Activated naive CD8-positive, alpha-beta T cell treated with anti-CD3 and anti-CD28 coated beads, Interleukin-2, amount 10 ng/mL, durations not matched to agents 7 days and 5 days (primary cell): ENCODE measurements around the gene SAP25. TPM values are rescaled to one million over a fixed set of nuclear protein-coding genes. Genes with fewer than 3 reads are reported as not detected.

Experiments used
- ATAC-seq: fragments of 150-1000 bp; cut with Tn5 transposase; one replicate; pipeline ENCODE4 v1.10.0; 2021; ENCODE audit warnings: low read depth, moderate library complexity
- POLR2A ChIA-PET: fragments of 350-600 bp; sonication (Branson Sonifier 250); formaldehyde crosslinking; loops from one replicate; lab custom pipeline; 2021; ENCODE audit warnings: antibody characterized with exemption; lab: Charles Lee
- DNase-seq: peaks from one replicate; pipeline ENCODE4 v3.0.0; 2021
- H3K27ac Mint-ChIP-seq: one replicate; pipeline ENCODE4 v1.8.0; 2022; ENCODE audit warnings: mild to moderate bottlenecking, mixed read lengths
- H3K27me3 Mint-ChIP-seq: one replicate; pipeline ENCODE4 v1.8.0; 2022; ENCODE audit warnings: mild to moderate bottlenecking, moderate library complexity, mixed read lengths
- H3K36me3 Mint-ChIP-seq: one replicate; pipeline ENCODE4 v1.8.0; 2021; ENCODE audit warnings: mild to moderate bottlenecking, mixed read lengths
- H3K4me1 Mint-ChIP-seq: one replicate; pipeline ENCODE4 v1.8.0; 2021; ENCODE audit warnings: mixed read lengths
- H3K4me3 Mint-ChIP-seq: one replicate; pipeline ENCODE4 v1.8.0; 2022; ENCODE audit warnings: mild to moderate bottlenecking, moderate library complexity, mixed read lengths
- H3K9me3 Mint-ChIP-seq: one replicate; pipeline ENCODE4 v1.8.0; 2021; ENCODE audit warnings: mixed read lengths
- total RNA-seq, 2 experiments: library from RNA; stranded (reverse); gene quantifications; one replicate each; pipeline ENCODE4 v1.2.3, GENCODE V29; 2021

The SAP25 gene
- total RNA-seq, result 10 to 100 TPM; 54.3 to 57.6 TPM

DNA sequence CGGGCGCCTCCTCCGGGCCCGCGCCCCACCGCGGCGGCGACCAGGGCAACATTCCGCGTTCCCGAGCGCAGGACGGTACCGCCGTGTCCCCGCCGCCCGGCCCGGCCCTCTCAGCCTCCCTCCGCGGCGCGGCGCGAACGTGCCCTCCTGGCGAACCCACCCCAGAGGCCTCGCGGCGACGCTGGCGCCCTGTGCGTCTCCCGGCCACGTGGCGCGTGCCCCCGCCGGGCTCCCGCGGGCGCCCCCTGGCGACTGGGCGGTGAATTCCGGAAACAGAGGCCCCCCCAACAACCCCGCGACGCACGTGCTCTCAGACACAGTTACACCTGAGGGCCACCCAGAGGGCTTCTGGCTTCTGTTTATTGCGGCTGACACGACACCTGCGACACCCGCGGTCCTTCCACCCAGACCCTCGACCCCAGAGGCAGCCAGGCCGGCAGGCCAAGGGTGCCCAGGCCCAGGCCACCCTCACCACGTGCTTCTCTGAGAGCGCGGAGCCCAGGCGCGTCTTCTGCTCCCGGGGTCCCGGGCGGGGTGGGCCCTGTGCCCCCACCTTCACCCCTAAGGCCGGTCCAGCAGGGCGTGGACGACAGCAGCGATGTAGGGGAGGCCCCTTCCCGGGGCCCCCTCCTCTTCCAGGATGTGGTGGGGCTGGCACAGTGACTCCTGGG lies at the start of gene SAP25:
Gene SAP25, minus strand, starts transcription at position 210 of the 671 bp plus-strand sequence. Its CDS starts 158 bp downstream, at position 52.
- DNase-seq (no peak), ATAC-seq (no peak)
- Mint-ChIP-seq H3K4me3 (no peak within 1 kb of the TSS), H3K4me1 (peaks cover 15% of the 10 kb centered on the region), H3K9me3 (no peaks in the 10 kb centered on the region), H3K27ac (no peak within 1 kb of the TSS), H3K36me3 (peaks cover 10% of the 10 kb centered on the region), H3K27me3 (no peaks in the 10 kb centered on the region)
- POLR2A ChIA-PET, result interaction anchor here (1.0 to 3.7 kb wide), 2 partner anchors 12 kb away, joined by 4 to 38 read pairs; partner anchors contain the start of genes FBXO24 and LRCH4

DNA sequence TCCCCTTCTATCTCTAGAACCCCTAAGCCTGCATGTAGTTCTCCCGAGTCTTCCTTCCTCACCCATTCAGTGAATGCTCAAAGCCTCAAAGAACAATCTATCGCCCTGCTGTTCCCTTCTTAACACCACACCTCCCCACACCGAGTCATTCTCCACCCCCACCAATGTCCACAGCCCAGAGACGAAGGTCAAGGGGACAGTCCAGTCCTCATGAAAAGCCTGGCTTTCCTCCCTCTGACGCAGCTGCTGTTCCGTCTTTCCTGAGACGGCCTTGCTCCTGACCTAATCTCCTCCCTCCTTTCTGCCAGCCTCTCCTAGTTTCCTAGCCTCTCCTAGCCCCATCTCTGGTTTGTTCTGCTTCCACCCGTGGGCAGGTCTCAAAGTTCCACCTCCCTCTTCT lies 47.9 kb upstream of the SAP25 start:
- DNase-seq (no peak), ATAC-seq (no peak)
- peaks cover 20% of the 10 kb centered on the region for H3K4me1 Mint-ChIP-seq
- H3K9me3 Mint-ChIP-seq, result no peaks in the 10 kb centered on the region
- H3K27me3 Mint-ChIP-seq, result no peaks in the 10 kb centered on the region
- H3K36me3 Mint-ChIP-seq, result peaks cover 4% of the 10 kb centered on the region
- H3K27ac Mint-ChIP-seq, result peak overlapping the region; percentile 32
- POLR2A ChIA-PET, result no interaction called here
- no peak overlapping the region for H3K4me3 Mint-ChIP-seq

- no peak overlapping the region for H3K4me3 Mint-ChIP-seq
Observed at GRCh38 chr7:100620804-100621203, 47.1 kb upstream of the SAP25 start.

GRCh38 chr7:100620239-100620638 lies 46.5 kb upstream of the SAP25 start:
- ATAC-seq (no peak), DNase-seq (no peak)
- H3K9me3 Mint-ChIP-seq, result no peaks in the 10 kb centered on the region
- H3K27ac Mint-ChIP-seq, result no peak overlapping the region
- H3K4me1 Mint-ChIP-seq, result peaks cover 14% of the 10 kb centered on the region
- H3K36me3 Mint-ChIP-seq, result peaks cover 2% of the 10 kb centered on the region
- POLR2A ChIA-PET, result interaction anchor here (1.1 to 1.3 kb wide), 2 partner anchors 8 to 10 kb away, joined by 4 read pairs; partner anchors contain the start of gene MOSPD3
- no peaks in the 10 kb centered on the region for H3K27me3 Mint-ChIP-seq
- no peak overlapping the region for H3K4me3 Mint-ChIP-seq

More at GRCh38 chr7:100620804-100621203, 47.1 kb upstream of the SAP25 start:
- POLR2A ChIA-PET, result interaction anchor here (1.1 to 1.3 kb wide), 2 partner anchors 9 kb away, joined by 4 read pairs; partner anchors contain the start of gene MOSPD3
- no peak for DNase-seq
- peaks cover 4% of the 10 kb centered on the region for H3K36me3 Mint-ChIP-seq
- no peaks in the 10 kb centered on the region for H3K27me3 Mint-ChIP-seq
- ATAC-seq, result no peak
- H3K9me3 Mint-ChIP-seq, result no peaks in the 10 kb centered on the region
- H3K4me1 Mint-ChIP-seq, result peaks cover 18% of the 10 kb centered on the region
- H3K27ac Mint-ChIP-seq, result no peak overlapping the region

GRCh38 chr7:100614308-100614861 lies 40.7 kb upstream of the SAP25 start:
- no peaks in the 10 kb centered on the region for H3K9me3 Mint-ChIP-seq
- POLR2A ChIA-PET, result interaction anchor here (0.7 to 5.9 kb wide), 7 partner anchors 9 to 238 kb away, joined by 3 to 73 read pairs (median 5); partner anchors contain the start of genes FBXO24, LRCH4, POP7 and SLC12A9
- DNase-seq (no peak), ATAC-seq (no peak)
- H3K36me3 Mint-ChIP-seq, result peaks cover 4% of the 10 kb centered on the region
- H3K27me3 Mint-ChIP-seq, result peaks cover 2% of the 10 kb centered on the region
- H3K4me3 Mint-ChIP-seq, result peak overlapping the region; percentile 98
- peak overlapping the region; percentile 15 for H3K27ac Mint-ChIP-seq
- H3K4me1 Mint-ChIP-seq, result peaks cover 15% of the 10 kb centered on the region

GRCh38 chr7:100613412-100614175 lies 39.9 kb upstream of the SAP25 start:
- Mint-ChIP-seq H3K9me3 (no peaks in the 10 kb centered on the region), H3K27ac (peak overlapping the region; percentile 15), H3K4me3 (peak overlapping the region; percentile 98), H3K36me3 (peaks cover 4% of the 10 kb centered on the region), H3K4me1 (peaks cover 15% of the 10 kb centered on the region), H3K27me3 (peaks cover 3% of the 10 kb centered on the region)
- DNase-seq (no peak), ATAC-seq (no peak)
- POLR2A ChIA-PET, result interaction anchor here (0.7 to 5.9 kb wide), 12 partner anchors 13 to 239 kb away, joined by 3 to 73 read pairs (median 6); partner anchors contain the start of genes FBXO24, GNB2, LRCH4 and POP7

DNA sequence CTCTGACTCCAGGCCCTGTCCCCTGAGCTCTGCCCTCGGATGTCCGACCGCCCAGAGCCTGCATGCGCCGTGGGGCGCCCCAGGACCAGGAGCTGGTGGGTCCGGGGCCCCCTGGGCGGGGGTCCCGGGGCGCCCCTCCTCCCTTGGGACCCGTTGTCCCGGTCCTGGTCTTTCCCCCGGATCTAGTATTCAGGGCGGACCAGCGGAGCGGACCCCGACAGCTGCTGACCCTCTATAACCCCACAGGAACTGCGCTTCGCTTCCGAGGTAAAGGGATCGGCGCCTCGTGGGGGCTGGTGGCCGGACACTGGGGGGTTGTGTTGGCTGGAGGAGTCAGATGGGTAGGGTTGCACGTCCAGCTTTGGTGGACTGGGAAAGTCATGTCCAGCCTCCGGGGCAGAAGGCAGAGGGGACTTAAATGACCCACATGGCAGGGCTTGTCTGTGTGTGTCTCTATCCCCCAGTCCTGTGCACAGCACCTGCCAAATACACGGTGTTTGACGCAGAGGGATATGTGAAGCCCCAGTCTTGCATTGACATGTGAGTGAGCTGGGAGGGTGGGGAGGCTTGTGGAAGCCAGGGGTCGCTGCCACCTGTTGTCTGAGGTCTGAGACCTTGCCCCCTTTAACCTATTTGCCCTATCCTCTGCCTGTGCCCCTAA lies 39.2 kb upstream of the SAP25 start:
- Mint-ChIP-seq H3K27ac (peak overlapping the region; percentile 75), H3K9me3 (no peaks in the 10 kb centered on the region), H3K36me3 (peaks cover 4% of the 10 kb centered on the region), H3K4me1 (peaks cover 15% of the 10 kb centered on the region), H3K27me3 (peaks cover 3% of the 10 kb centered on the region), H3K4me3 (peak overlapping the region; percentile 98)
- peak; percentile 9 for ATAC-seq
- no peak for DNase-seq
- POLR2A ChIA-PET, result interaction anchor here (0.8 to 5.9 kb wide), 20 partner anchors 8 to 278 kb away, joined by 3 to 73 read pairs (median 4); partner anchors contain the start of genes FBXO24, GIGYF1, GNB2 and LRCH4

DNA sequence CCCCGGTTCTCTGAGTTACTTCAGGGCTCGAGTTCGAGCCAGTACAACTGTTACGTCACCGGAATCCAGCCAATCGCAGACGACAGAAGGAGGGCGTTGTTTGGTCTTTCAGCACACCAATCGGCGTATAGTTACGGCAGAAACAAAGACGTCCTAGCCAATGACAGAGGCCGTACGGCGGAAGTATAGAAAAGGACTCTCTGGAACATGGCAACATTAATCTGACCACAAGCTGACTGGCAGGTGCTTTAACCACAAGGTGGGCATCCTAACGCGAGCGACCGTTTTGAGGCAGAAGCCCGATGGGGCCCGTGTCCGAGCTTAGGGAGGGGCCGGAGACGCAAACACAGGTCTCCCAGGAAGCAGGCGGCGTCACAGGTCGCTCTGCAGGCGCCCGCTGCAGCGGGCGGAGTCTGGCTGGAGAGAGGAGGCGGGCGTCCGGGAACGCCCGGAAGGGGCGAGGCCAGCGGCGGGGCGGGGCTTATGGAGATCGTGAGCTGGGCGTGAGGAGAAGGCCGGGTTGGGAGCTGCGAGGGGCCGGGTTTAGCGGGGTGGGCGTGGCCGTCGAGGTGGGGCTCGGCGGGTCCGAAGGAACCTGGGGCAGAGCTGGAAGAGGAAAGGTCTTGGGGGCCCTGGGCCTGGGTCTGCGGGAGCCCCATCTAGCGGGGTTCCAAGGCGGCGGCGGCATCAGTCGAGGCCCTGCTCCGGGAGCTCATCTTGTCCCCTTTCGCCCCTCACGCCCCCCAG lies 38.5 kb upstream of the SAP25 start, which contains the start of gene MOSPD3:
Gene MOSPD3, plus strand, starts transcription at position 558 of the 747 bp plus-strand sequence. CDS start 252 bp downstream, outside the sequence.
- Mint-ChIP-seq H3K36me3 (peaks cover 4% of the 10 kb centered on the region), H3K9me3 (no peaks in the 10 kb centered on the region), H3K27me3 (peaks cover 7% of the 10 kb centered on the region), H3K27ac (peak within 1 kb of the TSS; percentile 100), H3K4me3 (peak within 1 kb of the TSS; percentile 98), H3K4me1 (peaks cover 19% of the 10 kb centered on the region)
- peak; percentile 93 for ATAC-seq
- peak; percentile 100 for DNase-seq
- POLR2A ChIA-PET, result interaction anchor here (0.5 to 5.9 kb wide), 22 partner anchors 9 to 279 kb away, joined by 3 to 73 read pairs (median 4); partner anchors contain the start of genes FBXO24, GIGYF1, GNB2 and LRCH4

DNA sequence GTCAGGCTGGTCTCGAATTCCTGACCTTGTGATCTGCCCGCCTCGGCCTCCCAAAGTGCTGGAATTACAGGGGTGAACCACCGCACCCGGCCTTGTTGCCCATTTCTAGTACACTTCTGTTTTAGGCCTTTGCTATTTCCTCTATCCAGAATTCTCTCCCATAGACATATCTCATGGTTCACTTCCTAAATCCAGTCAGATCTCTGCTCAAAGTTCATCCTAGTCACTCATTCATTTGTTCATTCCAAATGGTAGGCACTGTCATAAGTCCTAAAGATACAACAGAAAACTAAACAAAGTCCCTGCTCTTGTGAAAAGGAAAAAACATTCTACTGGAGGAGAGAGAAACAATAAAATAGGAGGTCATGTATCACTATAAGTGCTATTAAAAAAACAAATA lies 36.3 kb upstream of the SAP25 start:
- no peaks in the 10 kb centered on the region for H3K9me3 Mint-ChIP-seq
- ATAC-seq, result no peak
- peak overlapping the region; percentile 2 for H3K27ac Mint-ChIP-seq
- peak overlapping the region; percentile 13 for H3K4me3 Mint-ChIP-seq
- H3K4me1 Mint-ChIP-seq, result peaks cover 28% of the 10 kb centered on the region
- no peak for DNase-seq
- POLR2A ChIA-PET, result interaction anchor here (5.9 kb wide), 1 partner anchor 24 kb away, joined by 73 read pairs; the partner anchor contains the start of genes FBXO24 and LRCH4
- peaks cover 14% of the 10 kb centered on the region for H3K27me3 Mint-ChIP-seq
- peaks cover 4% of the 10 kb centered on the region for H3K36me3 Mint-ChIP-seq

- POLR2A ChIA-PET, result interaction anchor here (0.7 to 5.6 kb wide), 3 partner anchors 21 to 452 kb away, joined by 3 to 56 read pairs (median 3); partner anchors contain the start of genes FBXO24 and LRCH4
- ATAC-seq (no peak), DNase-seq (no peak)
- H3K4me3 Mint-ChIP-seq, result no peak overlapping the region
- peaks cover 29% of the 10 kb centered on the region for H3K4me1 Mint-ChIP-seq
- H3K27ac Mint-ChIP-seq, result no peak overlapping the region
- H3K27me3 Mint-ChIP-seq, result peaks cover 14% of the 10 kb centered on the region
- no peaks in the 10 kb centered on the region for H3K9me3 Mint-ChIP-seq
- H3K36me3 Mint-ChIP-seq, result no peaks in the 10 kb centered on the region
Observed at GRCh38 chr7:100607111-100607510, 33.4 kb upstream of the SAP25 start.

DNA sequence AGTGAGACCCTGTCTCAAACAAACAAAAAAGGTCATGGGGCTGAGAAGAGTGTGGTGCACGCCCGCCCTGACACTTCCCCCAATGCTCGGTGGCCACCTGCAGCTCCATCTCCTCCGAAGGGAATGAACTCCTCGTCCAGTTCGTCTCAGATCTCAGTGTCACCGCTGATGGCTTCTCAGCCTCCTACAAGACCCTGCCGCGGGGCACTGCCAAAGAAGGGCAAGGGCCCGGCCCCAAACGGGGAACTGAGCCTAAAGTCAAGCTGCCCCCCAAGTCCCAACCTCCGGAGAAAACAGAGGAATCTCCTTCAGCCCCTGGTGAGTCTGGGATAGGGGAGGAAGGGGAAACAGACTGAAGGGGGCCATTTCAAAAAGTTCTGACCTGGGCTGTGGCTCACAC lies 32.6 kb upstream of the SAP25 start:
- H3K4me1 Mint-ChIP-seq, result peaks cover 29% of the 10 kb centered on the region
- no peak overlapping the region for H3K27ac Mint-ChIP-seq
- ATAC-seq, result no peak
- no peak for DNase-seq
- no peaks in the 10 kb centered on the region for H3K9me3 Mint-ChIP-seq
- no peak overlapping the region for H3K4me3 Mint-ChIP-seq
- no peaks in the 10 kb centered on the region for H3K36me3 Mint-ChIP-seq
- POLR2A ChIA-PET, result interaction anchor here (0.7 to 5.6 kb wide), 3 partner anchors 22 to 453 kb away, joined by 3 to 56 read pairs (median 3); partner anchors contain the start of genes FBXO24 and LRCH4
- peaks cover 14% of the 10 kb centered on the region for H3K27me3 Mint-ChIP-seq
